NT2/D1 (cell line): Measurements from ENCODE around the gene NEB.
"Not testable (repeated sequence)": the region's sequence is repeated elsewhere in the genome, so short reads cannot be mapped to it uniquely, and the experiment has no call there.

Experiments
- SUZ12 ChIP-seq: IDR thresholded peaks from 2 replicates; pipeline ENCODE4 v1.6.1; 2011; ENCODE audit not compliant: insufficient read length, insufficient read depth; ENCODE audit errors: extremely low read depth
- YY1 ChIP-seq: IDR thresholded peaks from 2 replicates; pipeline ENCODE4 v1.6.1; 2011; ENCODE audit not compliant: insufficient read length, insufficient read depth
- ZNF274 ChIP-seq: IDR thresholded peaks from 2 replicates; pipeline ENCODE4 v1.6.1; 2011; ENCODE audit warnings: mild to moderate bottlenecking, low read depth, low read length

- not testable (repeated sequence) for TF ChIP-seq ZNF274, YY1, SUZ12
Observed at GRCh38 chr2:151698134-151698533, 36.1 kb downstream of the NEB start.
